PC-9 (cell line): ENCODE results near the gene TTC31.
"Not testable (repeated sequence)": the region's sequence is repeated elsewhere in the genome, so short reads cannot be mapped to it uniquely, and the experiment has no call there.

Experiments used
- EZH2 ChIP-seq: fragments of 200-600 bp; sonication (generic); IDR thresholded peaks from 2 replicates; pipeline ENCODE4 v1.8.0; 2017; ENCODE audit warnings: antibody characterized with exemption, low read depth
- TF ChIP-seq, protein P1 (sequence below): fragments of 200-600 bp; sonication (generic); conservative IDR thresholded peaks from 2 replicates; pipeline ENCODE4 v1.6.1; 2017; ENCODE audit warnings: mixed run types, antibody characterized with exemption, mild to moderate bottlenecking, moderate library complexity

DNA sequence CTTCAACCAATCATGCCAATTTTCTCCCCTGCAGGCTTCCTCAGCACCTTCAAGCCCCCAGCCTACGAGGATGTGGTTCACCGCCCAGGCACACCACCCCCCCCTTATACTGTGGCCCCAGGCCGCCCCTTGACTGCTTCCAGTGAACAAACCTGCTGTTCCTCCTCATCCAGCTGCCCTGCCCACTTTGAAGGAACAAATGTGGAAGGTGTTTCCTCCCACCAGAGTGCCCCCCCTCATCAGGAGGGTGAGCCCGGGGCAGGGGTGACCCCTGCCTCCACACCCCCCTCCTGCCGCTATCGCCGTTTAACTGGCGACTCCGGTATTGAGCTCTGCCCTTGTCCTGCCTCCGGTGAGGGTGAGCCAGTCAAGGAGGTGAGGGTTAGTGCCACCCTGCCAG, 22.7 kb upstream of the TTC31 start:
- TF ChIP-seq, protein P1, sequence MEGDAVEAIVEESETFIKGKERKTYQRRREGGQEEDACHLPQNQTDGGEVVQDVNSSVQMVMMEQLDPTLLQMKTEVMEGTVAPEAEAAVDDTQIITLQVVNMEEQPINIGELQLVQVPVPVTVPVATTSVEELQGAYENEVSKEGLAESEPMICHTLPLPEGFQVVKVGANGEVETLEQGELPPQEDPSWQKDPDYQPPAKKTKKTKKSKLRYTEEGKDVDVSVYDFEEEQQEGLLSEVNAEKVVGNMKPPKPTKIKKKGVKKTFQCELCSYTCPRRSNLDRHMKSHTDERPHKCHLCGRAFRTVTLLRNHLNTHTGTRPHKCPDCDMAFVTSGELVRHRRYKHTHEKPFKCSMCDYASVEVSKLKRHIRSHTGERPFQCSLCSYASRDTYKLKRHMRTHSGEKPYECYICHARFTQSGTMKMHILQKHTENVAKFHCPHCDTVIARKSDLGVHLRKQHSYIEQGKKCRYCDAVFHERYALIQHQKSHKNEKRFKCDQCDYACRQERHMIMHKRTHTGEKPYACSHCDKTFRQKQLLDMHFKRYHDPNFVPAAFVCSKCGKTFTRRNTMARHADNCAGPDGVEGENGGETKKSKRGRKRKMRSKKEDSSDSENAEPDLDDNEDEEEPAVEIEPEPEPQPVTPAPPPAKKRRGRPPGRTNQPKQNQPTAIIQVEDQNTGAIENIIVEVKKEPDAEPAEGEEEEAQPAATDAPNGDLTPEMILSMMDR, result not testable (repeated sequence)
- not testable (repeated sequence) for TF ChIP-seq EZH2
